ENCODE data around the gene GTF2B.
"Not testable (repeated sequence)": the region's sequence is repeated elsewhere in the genome, so short reads cannot be mapped to it uniquely, and the experiment has no call there.

DNA sequence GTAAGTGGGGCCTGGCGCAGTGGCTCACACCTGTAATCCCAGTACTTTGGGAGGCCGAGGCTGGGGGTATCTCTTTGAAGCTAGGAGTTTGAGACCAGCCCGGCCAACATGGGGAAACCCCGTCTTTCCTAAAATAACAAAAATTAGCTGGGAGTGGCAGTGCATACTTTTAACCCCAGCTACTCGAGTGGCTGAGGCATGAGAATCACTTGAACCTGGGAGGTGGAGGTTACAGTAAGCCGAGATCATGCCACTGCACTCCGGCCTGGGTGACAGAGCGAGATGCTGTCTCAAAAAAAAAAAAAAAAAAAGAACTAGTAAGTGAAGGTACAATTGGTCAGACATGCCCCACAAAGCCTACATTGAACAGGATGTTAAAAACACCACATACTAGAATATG is 10.7 kb downstream of the GTF2B start:
- not testable (repeated sequence) for TF ChIP-seq POLR2A (IDR thresholded peaks at IDR 0.05)
- TF ChIP-seq, protein P1, sequence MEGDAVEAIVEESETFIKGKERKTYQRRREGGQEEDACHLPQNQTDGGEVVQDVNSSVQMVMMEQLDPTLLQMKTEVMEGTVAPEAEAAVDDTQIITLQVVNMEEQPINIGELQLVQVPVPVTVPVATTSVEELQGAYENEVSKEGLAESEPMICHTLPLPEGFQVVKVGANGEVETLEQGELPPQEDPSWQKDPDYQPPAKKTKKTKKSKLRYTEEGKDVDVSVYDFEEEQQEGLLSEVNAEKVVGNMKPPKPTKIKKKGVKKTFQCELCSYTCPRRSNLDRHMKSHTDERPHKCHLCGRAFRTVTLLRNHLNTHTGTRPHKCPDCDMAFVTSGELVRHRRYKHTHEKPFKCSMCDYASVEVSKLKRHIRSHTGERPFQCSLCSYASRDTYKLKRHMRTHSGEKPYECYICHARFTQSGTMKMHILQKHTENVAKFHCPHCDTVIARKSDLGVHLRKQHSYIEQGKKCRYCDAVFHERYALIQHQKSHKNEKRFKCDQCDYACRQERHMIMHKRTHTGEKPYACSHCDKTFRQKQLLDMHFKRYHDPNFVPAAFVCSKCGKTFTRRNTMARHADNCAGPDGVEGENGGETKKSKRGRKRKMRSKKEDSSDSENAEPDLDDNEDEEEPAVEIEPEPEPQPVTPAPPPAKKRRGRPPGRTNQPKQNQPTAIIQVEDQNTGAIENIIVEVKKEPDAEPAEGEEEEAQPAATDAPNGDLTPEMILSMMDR (IDR thresholded peaks at IDR 0.05) = not testable (repeated sequence)

All from right lobe of liver (tissue), 4 donors.